Measurements from ENCODE around the gene ANKRD12. TPM values are rescaled to one million over a fixed set of nuclear protein-coding genes. Genes with fewer than 3 reads are reported as not detected.

ANKRD12 gene
- total RNA-seq, 2 experiments from 2014 or later = 33.1 to 33.9 TPM

DNA sequence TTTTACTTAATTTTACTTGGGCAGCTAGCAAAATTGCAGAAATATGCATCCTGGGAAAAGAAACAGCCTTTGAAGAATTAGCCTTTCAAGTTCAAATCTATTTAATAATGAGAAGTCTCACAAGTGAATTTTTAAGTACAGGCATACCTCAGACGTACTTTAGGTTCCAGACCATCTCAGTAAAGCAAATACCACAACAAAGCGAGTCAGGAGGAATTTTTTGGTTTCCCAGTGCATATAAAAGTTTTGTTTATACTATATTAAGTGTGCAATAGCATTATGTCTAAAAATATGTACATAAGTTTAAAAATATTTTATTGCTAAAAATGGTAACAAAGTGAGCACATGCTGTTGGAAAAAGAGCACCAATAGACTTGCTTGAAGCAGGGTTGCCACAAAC is 147.2 kb downstream of the ANKRD12 start:
- peaks cover 4% of the 10 kb centered on the region for H3K9me3 Mint-ChIP-seq
- no peaks in the 10 kb centered on the region for H3K27me3 Mint-ChIP-seq
- no peaks in the 10 kb centered on the region for H3K4me1 Mint-ChIP-seq
- H3K27ac Mint-ChIP-seq = no peak overlapping the region
- H3K36me3 Mint-ChIP-seq = peaks cover 31% of the 10 kb centered on the region
- no peak for DNase-seq
- H3K4me3 Mint-ChIP-seq = no peak overlapping the region

DNA sequence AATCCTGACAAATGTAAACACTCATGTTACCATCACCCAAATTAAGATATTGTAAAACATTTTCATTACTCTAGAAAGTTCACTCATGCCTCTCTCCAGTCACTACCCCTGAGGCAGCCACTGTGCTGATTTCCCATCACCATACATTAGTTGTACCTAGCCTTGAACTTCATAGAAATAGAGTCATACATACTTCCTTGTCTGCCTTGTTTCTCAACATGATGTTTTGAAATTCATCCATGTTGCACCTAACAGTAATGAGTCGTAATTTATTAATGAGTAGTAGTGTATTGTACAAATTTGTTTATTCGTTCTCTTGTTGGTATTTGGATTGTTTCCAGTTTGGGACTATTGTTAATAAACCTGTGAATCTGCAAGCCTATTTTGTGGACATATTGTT is 149.0 kb downstream of the ANKRD12 start:
- Mint-ChIP-seq H3K27ac (no peak overlapping the region), H3K27me3 (no peaks in the 10 kb centered on the region), H3K36me3 (peaks cover 26% of the 10 kb centered on the region), H3K4me1 (no peaks in the 10 kb centered on the region), H3K4me3 (no peak overlapping the region), H3K9me3 (peaks cover 10% of the 10 kb centered on the region)
- no peak for DNase-seq

DNA sequence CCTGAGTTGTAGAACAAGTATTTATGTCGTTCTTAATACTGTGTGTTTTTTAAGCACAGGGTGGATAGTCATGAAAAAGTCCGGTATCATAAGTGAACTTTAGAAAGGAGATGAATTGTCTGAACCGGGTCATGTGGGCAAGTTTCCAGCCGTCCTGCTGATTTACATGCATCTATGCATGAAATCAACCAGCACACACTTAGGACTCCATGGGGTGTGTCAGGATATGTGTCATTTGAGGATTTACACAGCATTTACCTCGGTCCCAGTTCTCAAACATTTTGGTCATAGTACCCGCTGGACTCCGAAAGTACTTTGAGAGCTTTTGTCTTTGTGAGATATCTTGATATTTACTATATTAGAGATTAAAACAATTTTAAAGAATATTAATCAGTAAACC is 150.5 kb downstream of the ANKRD12 start:
- DNase-seq = no peak
- H3K4me3 Mint-ChIP-seq = no peak overlapping the region
- H3K27ac Mint-ChIP-seq = no peak overlapping the region
- peaks cover 12% of the 10 kb centered on the region for H3K9me3 Mint-ChIP-seq
- H3K27me3 Mint-ChIP-seq = no peaks in the 10 kb centered on the region
- H3K36me3 Mint-ChIP-seq = peaks cover 26% of the 10 kb centered on the region
- no peaks in the 10 kb centered on the region for H3K4me1 Mint-ChIP-seq

DNA sequence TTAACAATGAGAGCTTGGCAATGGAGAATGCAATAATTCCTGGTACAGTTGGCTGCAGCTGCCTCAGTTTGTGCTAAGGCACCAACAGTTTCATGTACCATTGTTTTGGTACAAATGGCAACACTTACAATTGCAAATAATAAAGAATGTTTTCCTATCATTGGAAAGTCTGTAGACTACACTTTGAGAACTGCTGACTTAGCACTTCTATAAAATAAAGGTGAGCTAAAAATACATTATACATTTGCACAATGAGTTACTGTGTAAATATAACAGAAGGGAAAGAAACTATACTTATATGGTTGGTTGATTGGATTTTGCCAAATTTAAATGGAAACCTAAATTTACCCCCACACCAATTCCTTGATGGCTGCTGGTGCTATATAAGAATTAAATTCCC is 153.1 kb downstream of the ANKRD12 start:
- Mint-ChIP-seq H3K4me1 (no peaks in the 10 kb centered on the region), H3K27ac (no peak overlapping the region), H3K27me3 (no peaks in the 10 kb centered on the region), H3K9me3 (peaks cover 18% of the 10 kb centered on the region), H3K36me3 (peaks cover 26% of the 10 kb centered on the region), H3K4me3 (no peak overlapping the region)
- DNase-seq = no peak

DNA sequence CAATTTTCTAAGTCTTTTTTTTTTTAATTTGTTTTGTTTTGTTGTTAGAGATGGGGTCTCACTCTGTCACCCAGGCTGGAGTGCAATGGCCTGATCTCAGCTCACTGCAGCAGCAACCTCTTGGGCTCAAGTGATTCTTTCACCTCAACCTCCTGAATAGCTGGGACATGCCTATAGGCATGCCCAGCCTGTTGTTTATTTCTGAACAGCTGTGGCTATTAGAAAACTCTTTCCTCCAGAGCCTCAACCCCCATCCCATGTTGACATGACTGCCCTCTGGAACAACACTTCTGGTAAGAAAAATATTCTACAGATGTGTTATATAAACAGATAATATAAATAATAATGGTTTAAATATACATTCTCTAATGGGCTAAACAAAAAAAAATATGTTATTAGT is 153.6 kb downstream of the ANKRD12 start:
- no peak for DNase-seq
- H3K4me1 Mint-ChIP-seq = no peaks in the 10 kb centered on the region
- peaks cover 26% of the 10 kb centered on the region for H3K36me3 Mint-ChIP-seq
- H3K9me3 Mint-ChIP-seq = peaks cover 18% of the 10 kb centered on the region
- no peaks in the 10 kb centered on the region for H3K27me3 Mint-ChIP-seq
- H3K4me3 Mint-ChIP-seq = no peak overlapping the region
- H3K27ac Mint-ChIP-seq = no peak overlapping the region

DNA sequence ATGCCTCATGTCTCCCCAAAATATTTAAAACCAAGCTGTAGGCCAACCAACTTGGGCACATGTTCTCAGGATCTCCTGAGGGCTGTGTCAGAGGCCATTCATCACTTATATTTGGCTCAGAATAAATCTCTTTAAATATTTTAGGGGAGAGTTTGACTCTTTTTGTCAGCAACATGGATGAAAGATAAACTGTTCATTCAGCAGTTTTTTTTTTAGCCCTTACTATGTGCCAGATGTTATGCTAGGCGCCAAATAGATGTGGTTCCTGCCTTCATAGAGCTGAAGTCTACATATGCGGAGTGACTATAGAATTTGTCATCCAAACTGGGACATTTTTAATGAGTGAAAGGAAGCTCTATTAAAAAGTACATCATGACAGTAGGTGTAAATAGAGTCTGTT is 155.5 kb downstream of the ANKRD12 start:
- peaks cover 18% of the 10 kb centered on the region for H3K9me3 Mint-ChIP-seq
- H3K36me3 Mint-ChIP-seq = peaks cover 22% of the 10 kb centered on the region
- no peak overlapping the region for H3K4me3 Mint-ChIP-seq
- DNase-seq = no peak
- H3K27me3 Mint-ChIP-seq = no peaks in the 10 kb centered on the region
- no peak overlapping the region for H3K27ac Mint-ChIP-seq
- no peaks in the 10 kb centered on the region for H3K4me1 Mint-ChIP-seq

DNA sequence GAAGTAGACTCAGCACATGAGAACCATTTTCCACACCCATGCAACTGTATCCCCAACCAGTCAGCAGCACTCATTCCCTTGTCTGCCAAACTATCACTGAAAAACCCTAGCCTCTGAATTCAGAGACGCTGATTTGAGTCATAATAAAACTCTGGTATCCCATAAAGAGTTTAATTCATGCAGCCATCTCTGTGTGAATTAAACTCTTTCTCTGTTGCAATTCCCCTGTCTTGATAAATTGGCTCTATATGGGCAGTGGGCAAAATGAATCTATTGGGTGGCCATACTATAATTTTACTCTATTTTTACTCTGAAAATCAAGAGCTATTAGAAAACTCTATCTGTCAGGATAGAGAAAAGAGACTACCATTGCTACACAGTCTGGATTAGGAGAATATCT is 157.4 kb downstream of the ANKRD12 start:
- H3K4me3 Mint-ChIP-seq = no peak overlapping the region
- H3K27ac Mint-ChIP-seq = no peak overlapping the region
- no peak for DNase-seq
- H3K4me1 Mint-ChIP-seq = no peaks in the 10 kb centered on the region
- no peaks in the 10 kb centered on the region for H3K27me3 Mint-ChIP-seq
- peaks cover 18% of the 10 kb centered on the region for H3K36me3 Mint-ChIP-seq
- H3K9me3 Mint-ChIP-seq = peaks cover 14% of the 10 kb centered on the region

DNA sequence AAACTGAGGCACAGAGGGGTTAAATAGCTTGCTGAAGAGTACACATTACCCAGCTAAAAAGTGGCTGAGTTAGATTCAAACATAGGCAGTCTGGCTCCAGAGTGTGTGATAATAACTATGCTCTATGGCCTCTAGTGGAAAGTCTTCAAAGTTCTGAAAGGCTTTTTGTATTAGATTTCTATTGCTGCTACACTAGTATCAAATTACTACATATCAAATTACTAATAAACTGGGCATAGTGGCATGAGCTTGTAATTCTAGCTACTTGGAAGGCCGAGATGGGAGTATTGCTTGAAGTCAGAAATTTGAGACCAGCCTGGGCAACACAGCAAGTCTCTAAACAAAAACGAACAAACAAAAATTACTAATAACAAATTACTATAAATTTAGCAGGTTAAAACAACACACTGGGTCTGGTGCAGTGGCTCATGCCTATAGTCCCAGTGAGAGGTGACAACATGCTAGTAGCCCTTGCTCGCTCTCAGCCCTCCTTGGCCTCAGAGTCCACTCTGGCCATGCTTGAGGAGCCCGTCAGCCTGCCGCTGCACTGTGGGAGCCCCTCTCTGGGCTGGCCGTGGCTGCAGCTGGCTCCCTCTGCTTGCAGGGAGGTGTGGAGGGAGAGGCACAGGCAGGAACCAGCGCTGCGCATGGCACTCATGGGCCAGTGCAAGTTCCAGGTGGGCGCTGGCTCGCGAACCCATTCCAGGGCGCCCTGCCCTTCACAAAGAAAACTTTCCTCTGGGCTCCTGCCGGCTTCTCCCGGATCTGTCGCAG is 159.8 kb downstream of the ANKRD12 start:
- Mint-ChIP-seq H3K36me3 (peaks cover 14% of the 10 kb centered on the region), H3K27ac (no peak overlapping the region), H3K9me3 (peaks cover 6% of the 10 kb centered on the region), H3K4me1 (no peaks in the 10 kb centered on the region), H3K4me3 (no peak overlapping the region), H3K27me3 (no peaks in the 10 kb centered on the region)
- DNase-seq = no peak

DNA sequence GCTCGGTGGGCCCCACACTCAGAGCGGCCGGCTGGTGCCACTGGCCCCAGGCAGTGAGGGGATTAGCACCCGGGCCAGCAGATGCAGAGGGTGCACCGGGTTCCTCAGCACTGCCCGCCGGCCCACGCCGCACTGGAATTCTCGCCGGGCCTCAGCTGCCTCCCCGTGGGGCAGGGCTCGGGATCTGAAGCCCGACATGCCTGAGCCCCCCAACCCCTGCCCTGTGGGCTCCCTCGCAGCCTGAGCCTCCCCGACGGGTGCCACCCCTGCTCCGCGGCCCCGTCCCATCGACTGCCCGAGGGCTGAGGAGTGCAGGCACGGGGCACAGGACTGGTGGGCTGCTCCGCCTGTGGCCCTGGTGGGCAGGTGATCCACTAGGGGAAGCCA is 160.4 kb downstream of the ANKRD12 start:
- Mint-ChIP-seq H3K27me3 (no peaks in the 10 kb centered on the region), H3K4me3 (no peak overlapping the region), H3K4me1 (no peaks in the 10 kb centered on the region), H3K36me3 (peaks cover 11% of the 10 kb centered on the region), H3K9me3 (peaks cover 6% of the 10 kb centered on the region), H3K27ac (no peak overlapping the region)
- no peak for DNase-seq

DNA sequence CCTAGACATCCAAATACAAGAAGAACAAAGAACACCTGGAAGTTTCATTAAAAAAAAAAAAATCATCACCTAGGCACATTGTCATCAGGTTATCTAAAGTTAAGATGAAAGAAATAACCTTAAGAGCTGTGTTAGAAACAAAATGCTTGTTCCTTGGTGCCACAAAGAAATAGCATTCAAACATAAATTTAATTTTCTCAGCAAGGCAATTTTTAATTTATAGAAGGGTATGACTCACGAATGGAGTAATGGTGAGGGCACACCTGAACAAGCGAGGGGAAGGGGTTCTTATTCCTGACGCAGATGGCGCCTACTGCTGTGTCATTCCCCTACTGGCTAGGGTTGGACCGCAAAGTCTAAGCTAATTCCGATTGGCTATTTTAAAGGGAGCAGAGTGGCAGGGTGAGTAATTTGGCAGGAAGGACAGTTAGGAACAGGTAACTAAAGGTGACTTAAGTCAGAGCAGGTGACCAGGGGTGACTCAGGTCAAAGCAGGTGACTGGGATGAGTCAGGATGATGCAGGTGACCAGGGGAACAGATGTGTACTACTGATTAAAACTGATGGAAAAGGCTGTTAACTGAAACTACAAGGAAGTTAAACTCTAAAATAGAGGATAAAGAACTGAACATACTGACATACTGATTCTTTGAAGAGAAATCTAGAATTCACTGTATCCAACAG is 167.9 kb downstream of the ANKRD12 start:
- no peaks in the 10 kb centered on the region for H3K27me3 Mint-ChIP-seq
- DNase-seq = no peak
- H3K9me3 Mint-ChIP-seq = peaks cover 37% of the 10 kb centered on the region
- peaks cover 16% of the 10 kb centered on the region for H3K36me3 Mint-ChIP-seq
- H3K27ac Mint-ChIP-seq = no peak overlapping the region
- no peak overlapping the region for H3K4me3 Mint-ChIP-seq
- no peaks in the 10 kb centered on the region for H3K4me1 Mint-ChIP-seq

DNA sequence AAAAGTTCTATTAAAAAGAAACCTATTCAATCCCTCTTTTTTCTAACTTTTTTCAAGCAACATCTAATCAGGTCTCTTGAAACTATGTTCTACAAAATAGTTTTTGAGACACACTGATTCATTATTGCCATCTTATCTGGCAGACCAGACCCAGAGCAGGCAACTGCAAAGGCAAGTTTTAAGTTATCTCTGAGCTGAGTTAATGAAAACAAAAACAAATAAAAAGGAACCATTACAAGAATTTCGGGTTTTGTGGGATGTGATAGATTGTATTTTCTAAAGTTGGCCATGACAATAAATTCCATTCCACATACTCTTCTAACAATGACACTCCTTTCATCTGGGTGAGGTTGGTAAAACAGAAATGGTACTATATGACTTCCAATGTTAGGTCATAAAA is 182.8 kb downstream of the ANKRD12 start:
- Mint-ChIP-seq H3K4me3 (no peak overlapping the region), H3K27me3 (no peaks in the 10 kb centered on the region), H3K4me1 (no peaks in the 10 kb centered on the region), H3K36me3 (peaks cover 4% of the 10 kb centered on the region), H3K9me3 (peaks cover 2% of the 10 kb centered on the region), H3K27ac (no peak overlapping the region)
- DNase-seq = no peak

DNA sequence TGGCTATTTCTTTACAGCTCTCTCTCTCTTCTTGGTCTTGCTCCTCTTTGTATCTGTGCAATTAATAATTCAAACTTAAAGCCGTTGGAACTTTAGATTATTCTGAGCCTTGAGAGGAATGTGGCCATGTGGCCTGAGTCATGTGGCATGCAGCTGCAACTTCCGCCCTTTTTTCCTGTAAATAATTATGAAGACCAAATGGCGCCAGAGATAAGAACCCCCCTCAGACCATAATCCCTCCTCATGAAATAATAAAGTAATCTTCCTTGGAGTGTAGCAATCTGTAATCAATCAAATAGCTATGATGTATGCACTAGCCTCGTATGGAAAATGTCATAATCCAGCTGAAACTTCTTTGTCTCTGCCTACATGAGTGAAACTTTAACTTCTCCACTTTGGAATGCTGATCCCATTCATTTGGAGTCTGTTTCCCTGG is 184.5 kb downstream of the ANKRD12 start:
- no peak overlapping the region for H3K4me3 Mint-ChIP-seq
- no peaks in the 10 kb centered on the region for H3K4me1 Mint-ChIP-seq
- H3K9me3 Mint-ChIP-seq = peaks cover 2% of the 10 kb centered on the region
- no peak overlapping the region for H3K27ac Mint-ChIP-seq
- H3K27me3 Mint-ChIP-seq = no peaks in the 10 kb centered on the region
- no peak for DNase-seq
- H3K36me3 Mint-ChIP-seq = peaks cover 4% of the 10 kb centered on the region

DNA sequence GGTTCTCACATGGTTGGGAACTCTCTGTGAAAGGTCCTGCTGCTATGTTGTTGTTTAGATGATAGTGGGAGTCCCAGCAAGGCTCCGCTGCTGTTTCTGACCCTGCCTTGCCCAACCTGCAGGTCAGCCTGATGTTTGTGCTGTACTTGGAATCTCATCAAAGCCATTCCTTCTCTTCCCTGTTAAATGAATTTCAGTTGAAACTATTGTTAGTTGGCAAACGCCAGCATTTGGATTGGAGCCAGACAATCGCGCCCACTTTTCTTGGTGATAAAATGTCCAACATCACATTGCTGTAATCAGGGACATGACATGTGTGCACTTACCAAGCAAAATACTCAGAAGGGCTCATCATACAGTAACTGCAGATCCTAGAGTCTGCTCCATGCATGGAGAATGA is 185.2 kb downstream of the ANKRD12 start:
- no peak for DNase-seq
- peaks cover 2% of the 10 kb centered on the region for H3K9me3 Mint-ChIP-seq
- no peaks in the 10 kb centered on the region for H3K27me3 Mint-ChIP-seq
- no peak overlapping the region for H3K4me3 Mint-ChIP-seq
- peaks cover 4% of the 10 kb centered on the region for H3K36me3 Mint-ChIP-seq
- H3K4me1 Mint-ChIP-seq = no peaks in the 10 kb centered on the region
- H3K27ac Mint-ChIP-seq = no peak overlapping the region

DNA sequence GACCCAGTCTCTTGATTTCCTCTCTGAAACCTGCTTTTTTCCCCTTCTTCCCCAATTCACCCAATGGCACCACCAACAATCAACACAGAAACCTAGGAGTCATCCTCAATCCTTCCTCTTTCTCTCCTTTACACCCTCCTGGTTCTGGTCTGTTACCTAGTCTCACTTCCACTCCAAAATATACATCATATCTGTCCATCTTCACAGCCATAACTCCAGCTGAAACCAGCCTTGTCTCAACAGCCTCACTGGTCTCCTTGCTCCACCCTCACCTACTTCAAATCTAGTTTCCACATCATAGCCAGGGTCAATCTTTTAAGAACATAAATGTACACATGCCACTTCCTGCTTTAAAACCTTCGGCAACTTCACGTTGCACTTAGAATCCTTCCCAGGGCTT is 186.2 kb downstream of the ANKRD12 start:
- Mint-ChIP-seq H3K27me3 (no peaks in the 10 kb centered on the region), H3K27ac (no peak overlapping the region), H3K36me3 (peaks cover 4% of the 10 kb centered on the region), H3K4me3 (no peak overlapping the region), H3K9me3 (peaks cover 2% of the 10 kb centered on the region), H3K4me1 (no peaks in the 10 kb centered on the region)
- no peak for DNase-seq

DNA sequence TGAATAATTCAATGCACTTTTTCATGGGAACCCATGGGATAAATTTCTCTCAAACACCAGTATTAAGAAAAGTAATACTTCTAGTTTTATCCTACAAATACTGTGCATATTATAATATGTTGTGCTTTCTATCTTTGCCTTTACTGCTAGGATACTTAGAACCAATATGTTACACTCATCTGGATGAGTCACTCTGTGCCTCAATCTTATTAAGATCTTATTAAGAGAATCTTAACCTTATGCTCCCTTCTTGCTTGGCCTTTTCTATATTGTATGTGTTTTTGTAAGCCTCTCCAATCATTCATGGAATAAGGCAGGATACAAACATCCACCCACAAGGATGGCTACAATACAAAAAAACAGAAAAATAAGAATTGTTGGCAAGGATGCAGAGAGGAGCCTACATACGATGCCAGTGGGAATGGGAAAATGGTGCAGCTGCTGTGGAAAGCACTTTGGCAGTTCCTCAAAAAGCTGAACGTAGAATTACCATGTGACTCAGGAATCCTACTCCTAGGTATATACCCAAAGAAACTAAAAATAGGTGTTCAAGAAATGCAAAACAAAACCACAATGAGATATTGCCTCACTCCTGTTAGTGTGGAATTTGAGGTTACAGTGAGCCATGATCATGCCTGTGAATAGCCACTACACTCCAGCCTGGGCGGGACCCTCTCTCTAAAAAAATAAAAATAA is 187.3 kb downstream of the ANKRD12 start:
- Mint-ChIP-seq H3K36me3 (peaks cover 4% of the 10 kb centered on the region), H3K4me1 (no peaks in the 10 kb centered on the region), H3K9me3 (peaks cover 2% of the 10 kb centered on the region), H3K27ac (no peak overlapping the region), H3K4me3 (no peak overlapping the region), H3K27me3 (no peaks in the 10 kb centered on the region)
- no peak for DNase-seq
